ENCODE results near the gene RALGDS.
A peak's percentile ranks its signal among the peaks of the same experiment; 100 is the strongest.
"Not testable (repeated sequence)": the region's sequence is repeated elsewhere in the genome, so short reads cannot be mapped to it uniquely, and the experiment has no call there.

The RALGDS gene

GRCh38 chr9:133121198-133121914, at the start of gene RALGDS:
Gene RALGDS (minus strand): TSS chr9:133121240. CDS start chr9:133121154, 86 bp downstream.
- Histone ChIP-seq H3K4me1 (ENCODE audit: control insufficient read depth, insufficient read depth, low read length) (peaks cover 67% of the 10 kb centered on the region), H3K27me3 (ENCODE audit: control insufficient read depth, insufficient read depth, low read length) (no peaks in the 10 kb centered on the region), H3K36me3 (ENCODE audit: control insufficient read depth, insufficient read depth, low read length) (no peaks in the 10 kb centered on the region), H3K9ac (ENCODE audit: low read length) (peak within 1 kb of the TSS; percentile 74), H3K9me3 (ENCODE audit: control insufficient read depth, low read length) (no peaks in the 10 kb centered on the region), H3K4me3 (ENCODE audit: low read length) (no peak within 1 kb of the TSS)

GRCh38 chr9:133170716-133171115, 49.7 kb upstream of the RALGDS start:
- no peaks in the 10 kb centered on the region for H3K9me3 ChIP-seq (ENCODE audit: control insufficient read depth, low read length)
- peaks cover 5% of the 10 kb centered on the region for H3K27me3 ChIP-seq (ENCODE audit: control insufficient read depth, insufficient read depth, low read length)
- H3K4me1 ChIP-seq (ENCODE audit: control insufficient read depth, insufficient read depth, low read length) = no peaks in the 10 kb centered on the region
- H3K36me3 ChIP-seq (ENCODE audit: control insufficient read depth, insufficient read depth, low read length) = no peaks in the 10 kb centered on the region
- H3K4me3 ChIP-seq (ENCODE audit: low read length) = no peak overlapping the region
- H3K9ac ChIP-seq (ENCODE audit: low read length) = no peak overlapping the region

- not testable (repeated sequence) for H3K4me3 ChIP-seq (ENCODE audit: low read length); H3K4me1 ChIP-seq (ENCODE audit: control insufficient read depth, insufficient read depth, low read length); H3K9me3 ChIP-seq (ENCODE audit: control insufficient read depth, low read length); H3K9ac ChIP-seq (ENCODE audit: low read length); H3K27me3 ChIP-seq (ENCODE audit: control insufficient read depth, insufficient read depth, low read length); H3K36me3 ChIP-seq (ENCODE audit: control insufficient read depth, insufficient read depth, low read length)
These were observed 48.6 kb upstream of the RALGDS start for GRCh38 chr9:133169687-133170086.

GRCh38 chr9:133169102-133169501, 48.1 kb upstream of the RALGDS start:
- H3K4me1 ChIP-seq (ENCODE audit: control insufficient read depth, insufficient read depth, low read length) = peaks cover 6% of the 10 kb centered on the region
- no peak overlapping the region for H3K9ac ChIP-seq (ENCODE audit: low read length)
- H3K36me3 ChIP-seq (ENCODE audit: control insufficient read depth, insufficient read depth, low read length) = no peaks in the 10 kb centered on the region
- peaks cover 5% of the 10 kb centered on the region for H3K27me3 ChIP-seq (ENCODE audit: control insufficient read depth, insufficient read depth, low read length)
- H3K9me3 ChIP-seq (ENCODE audit: control insufficient read depth, low read length) = no peaks in the 10 kb centered on the region
- no peak overlapping the region for H3K4me3 ChIP-seq (ENCODE audit: low read length)

- no peaks in the 10 kb centered on the region for H3K36me3 ChIP-seq (ENCODE audit: control insufficient read depth, insufficient read depth, low read length)
- H3K4me3 ChIP-seq (ENCODE audit: low read length) = no peak overlapping the region
- no peak overlapping the region for H3K9ac ChIP-seq (ENCODE audit: low read length)
- no peaks in the 10 kb centered on the region for H3K9me3 ChIP-seq (ENCODE audit: control insufficient read depth, low read length)
- H3K4me1 ChIP-seq (ENCODE audit: control insufficient read depth, insufficient read depth, low read length) = peaks cover 13% of the 10 kb centered on the region
- peaks cover 6% of the 10 kb centered on the region for H3K27me3 ChIP-seq (ENCODE audit: control insufficient read depth, insufficient read depth, low read length)
These were observed 47.4 kb upstream of the RALGDS start for GRCh38 chr9:133168432-133168831.

GRCh38 chr9:133167769-133168168, 46.7 kb upstream of the RALGDS start:
- H3K4me3 ChIP-seq (ENCODE audit: low read length) = no peak overlapping the region
- H3K9ac ChIP-seq (ENCODE audit: low read length) = no peak overlapping the region
- peaks cover 12% of the 10 kb centered on the region for H3K27me3 ChIP-seq (ENCODE audit: control insufficient read depth, insufficient read depth, low read length)
- no peaks in the 10 kb centered on the region for H3K36me3 ChIP-seq (ENCODE audit: control insufficient read depth, insufficient read depth, low read length)
- no peaks in the 10 kb centered on the region for H3K9me3 ChIP-seq (ENCODE audit: control insufficient read depth, low read length)
- H3K4me1 ChIP-seq (ENCODE audit: control insufficient read depth, insufficient read depth, low read length) = peaks cover 13% of the 10 kb centered on the region

- H3K4me3 ChIP-seq (ENCODE audit: low read length) = no peak overlapping the region
- no peaks in the 10 kb centered on the region for H3K36me3 ChIP-seq (ENCODE audit: control insufficient read depth, insufficient read depth, low read length)
- H3K9me3 ChIP-seq (ENCODE audit: control insufficient read depth, low read length) = no peaks in the 10 kb centered on the region
- no peak overlapping the region for H3K9ac ChIP-seq (ENCODE audit: low read length)
- H3K27me3 ChIP-seq (ENCODE audit: control insufficient read depth, insufficient read depth, low read length) = peaks cover 12% of the 10 kb centered on the region
- peaks cover 13% of the 10 kb centered on the region for H3K4me1 ChIP-seq (ENCODE audit: control insufficient read depth, insufficient read depth, low read length)
These were observed 46.2 kb upstream of the RALGDS start for GRCh38 chr9:133167096-133167730.

- Histone ChIP-seq H3K27me3 (ENCODE audit: control insufficient read depth, insufficient read depth, low read length) (peaks cover 10% of the 10 kb centered on the region), H3K4me3 (ENCODE audit: low read length) (no peak overlapping the region), H3K4me1 (ENCODE audit: control insufficient read depth, insufficient read depth, low read length) (peaks cover 13% of the 10 kb centered on the region), H3K36me3 (ENCODE audit: control insufficient read depth, insufficient read depth, low read length) (no peaks in the 10 kb centered on the region), H3K9ac (ENCODE audit: low read length) (no peak overlapping the region), H3K9me3 (ENCODE audit: control insufficient read depth, low read length) (no peaks in the 10 kb centered on the region)
These were observed 45.4 kb upstream of the RALGDS start for GRCh38 chr9:133166392-133166791.

- Histone ChIP-seq H3K27me3 (ENCODE audit: control insufficient read depth, insufficient read depth, low read length) (peaks cover 7% of the 10 kb centered on the region), H3K9me3 (ENCODE audit: control insufficient read depth, low read length) (no peaks in the 10 kb centered on the region), H3K4me1 (ENCODE audit: control insufficient read depth, insufficient read depth, low read length) (peaks cover 13% of the 10 kb centered on the region), H3K4me3 (ENCODE audit: low read length) (no peak overlapping the region), H3K9ac (ENCODE audit: low read length) (no peak overlapping the region), H3K36me3 (ENCODE audit: control insufficient read depth, insufficient read depth, low read length) (no peaks in the 10 kb centered on the region)
These were observed 44.4 kb upstream of the RALGDS start for GRCh38 chr9:133165452-133165730.

- Histone ChIP-seq H3K4me1 (ENCODE audit: control insufficient read depth, insufficient read depth, low read length) (peaks cover 13% of the 10 kb centered on the region), H3K4me3 (ENCODE audit: low read length) (no peak overlapping the region), H3K9ac (ENCODE audit: low read length) (peak overlapping the region; percentile 71), H3K36me3 (ENCODE audit: control insufficient read depth, insufficient read depth, low read length) (no peaks in the 10 kb centered on the region), H3K9me3 (ENCODE audit: control insufficient read depth, low read length) (no peaks in the 10 kb centered on the region), H3K27me3 (ENCODE audit: control insufficient read depth, insufficient read depth, low read length) (peaks cover 7% of the 10 kb centered on the region)
These were observed 43.2 kb upstream of the RALGDS start for GRCh38 chr9:133164191-133164590.

GRCh38 chr9:133163504-133164172, 42.6 kb upstream of the RALGDS start, which contains the start of gene GBGT1:
Gene GBGT1 (minus strand): TSS chr9:133163914. CDS start chr9:133162412, 1,502 bp downstream.
- Histone ChIP-seq H3K9me3 (ENCODE audit: control insufficient read depth, low read length) (no peaks in the 10 kb centered on the region), H3K4me3 (ENCODE audit: low read length) (peak within 1 kb of the TSS; percentile 22)

GRCh38 chr9:133162861-133163503, 41.9 kb upstream of the RALGDS start:
- peaks cover 7% of the 10 kb centered on the region for H3K27me3 ChIP-seq (ENCODE audit: control insufficient read depth, insufficient read depth, low read length)
- peak overlapping the region; percentile 71 for H3K9ac ChIP-seq (ENCODE audit: low read length)

More at GRCh38 chr9:133163504-133164172, 42.6 kb upstream of the RALGDS start, which contains the start of gene GBGT1:
- Histone ChIP-seq H3K27me3 (ENCODE audit: control insufficient read depth, insufficient read depth, low read length) (peaks cover 7% of the 10 kb centered on the region), H3K36me3 (ENCODE audit: control insufficient read depth, insufficient read depth, low read length) (no peaks in the 10 kb centered on the region), H3K4me1 (ENCODE audit: control insufficient read depth, insufficient read depth, low read length) (peaks cover 13% of the 10 kb centered on the region), H3K9ac (ENCODE audit: low read length) (peak within 1 kb of the TSS; percentile 71)

More at GRCh38 chr9:133162861-133163503, 41.9 kb upstream of the RALGDS start:
- Histone ChIP-seq H3K4me1 (ENCODE audit: control insufficient read depth, insufficient read depth, low read length) (peaks cover 13% of the 10 kb centered on the region), H3K9me3 (ENCODE audit: control insufficient read depth, low read length) (no peaks in the 10 kb centered on the region), H3K4me3 (ENCODE audit: low read length) (no peak overlapping the region), H3K36me3 (ENCODE audit: control insufficient read depth, insufficient read depth, low read length) (no peaks in the 10 kb centered on the region)
